NCI-H2196 treated with DMSO at 0.1 percent for 48 hours (cell line): Measurements from ENCODE around the gene ERRFI1.
"Not testable (repeated sequence)": the region's sequence is repeated elsewhere in the genome, so short reads cannot be mapped to it uniquely, and the experiment has no call there.

Source experiments
- DNase-seq: peaks from one replicate; lab custom pipeline; 2025; ENCODE audit not compliant: unreplicated experiment; lab: John Stamatoyannopoulos, UW

The ERRFI1 gene, protein sequence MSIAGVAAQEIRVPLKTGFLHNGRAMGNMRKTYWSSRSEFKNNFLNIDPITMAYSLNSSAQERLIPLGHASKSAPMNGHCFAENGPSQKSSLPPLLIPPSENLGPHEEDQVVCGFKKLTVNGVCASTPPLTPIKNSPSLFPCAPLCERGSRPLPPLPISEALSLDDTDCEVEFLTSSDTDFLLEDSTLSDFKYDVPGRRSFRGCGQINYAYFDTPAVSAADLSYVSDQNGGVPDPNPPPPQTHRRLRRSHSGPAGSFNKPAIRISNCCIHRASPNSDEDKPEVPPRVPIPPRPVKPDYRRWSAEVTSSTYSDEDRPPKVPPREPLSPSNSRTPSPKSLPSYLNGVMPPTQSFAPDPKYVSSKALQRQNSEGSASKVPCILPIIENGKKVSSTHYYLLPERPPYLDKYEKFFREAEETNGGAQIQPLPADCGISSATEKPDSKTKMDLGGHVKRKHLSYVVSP

DNA sequence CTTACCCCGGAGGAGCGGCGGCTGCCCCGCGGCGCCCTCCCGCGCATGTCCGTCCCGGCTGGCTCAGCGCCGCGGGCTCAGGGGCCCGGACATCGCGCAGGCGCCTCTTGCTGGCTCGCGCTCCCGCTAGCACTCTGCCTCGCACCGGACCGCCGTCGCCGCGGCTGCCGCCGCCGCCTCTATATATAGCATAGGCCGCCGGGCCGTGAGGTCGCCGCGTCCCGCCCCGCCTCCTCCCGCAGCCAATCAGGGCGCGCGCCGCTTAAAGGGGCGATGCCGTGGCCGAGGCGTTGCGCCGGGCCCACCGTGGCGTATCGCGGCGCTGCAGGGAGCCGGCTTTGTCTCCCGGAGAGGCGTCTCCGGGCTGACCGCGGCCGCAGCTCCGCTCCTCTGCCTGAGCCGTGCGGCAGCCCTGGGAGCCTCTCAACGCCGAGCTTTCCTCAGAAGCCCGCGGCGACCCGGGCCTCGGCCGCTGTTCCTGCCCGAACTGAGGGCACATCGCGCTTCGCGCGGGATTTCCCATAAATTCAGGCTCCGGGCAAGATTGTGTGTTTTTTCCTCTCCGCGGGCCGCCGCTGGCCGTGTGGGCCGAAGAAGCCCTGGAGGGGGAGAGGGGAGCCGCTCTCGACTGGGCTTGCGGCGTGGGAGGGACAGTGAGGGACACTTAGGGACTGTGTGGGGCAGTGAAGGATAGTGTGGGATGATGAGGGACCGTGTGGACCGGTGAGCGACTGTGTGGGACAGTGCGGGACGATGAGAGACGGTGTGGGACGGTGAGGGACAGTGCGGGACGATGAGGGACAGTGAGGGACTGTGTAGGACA lies at the start of gene ERRFI1:
ERRFI1 (minus strand) TSS at position 157 of the 823 bp plus-strand sequence. CDS start 10,690 bp downstream, outside the sequence.
- DNase-seq, result peak; percentile 87

DNA sequence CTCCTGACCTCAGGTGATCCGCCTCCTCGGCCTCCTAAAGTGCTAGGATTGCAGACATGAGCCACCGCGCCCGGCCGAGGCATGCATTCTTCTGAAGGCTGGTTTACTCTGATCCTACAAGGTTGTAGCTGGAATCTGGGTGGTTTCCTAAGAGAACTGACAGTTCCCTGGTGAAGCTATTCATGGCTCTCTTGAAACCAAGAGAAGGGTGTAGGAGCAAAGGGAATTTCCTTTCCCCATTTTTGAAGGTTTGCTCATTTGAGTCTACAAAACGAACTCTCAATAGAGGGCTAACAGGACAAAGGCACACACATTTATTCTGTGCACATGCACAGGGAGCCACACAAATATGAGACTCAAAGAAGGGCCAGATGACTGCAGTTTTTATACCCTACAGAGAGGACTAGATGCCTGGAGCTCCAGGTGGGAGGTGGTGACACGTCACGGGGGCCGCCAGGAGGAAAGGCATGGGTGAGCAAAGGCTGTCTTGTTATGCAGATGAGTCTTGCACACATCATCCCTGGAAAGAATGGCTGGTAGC lies 49.5 kb upstream of the ERRFI1 start:
- DNase-seq, result no peak

DNA sequence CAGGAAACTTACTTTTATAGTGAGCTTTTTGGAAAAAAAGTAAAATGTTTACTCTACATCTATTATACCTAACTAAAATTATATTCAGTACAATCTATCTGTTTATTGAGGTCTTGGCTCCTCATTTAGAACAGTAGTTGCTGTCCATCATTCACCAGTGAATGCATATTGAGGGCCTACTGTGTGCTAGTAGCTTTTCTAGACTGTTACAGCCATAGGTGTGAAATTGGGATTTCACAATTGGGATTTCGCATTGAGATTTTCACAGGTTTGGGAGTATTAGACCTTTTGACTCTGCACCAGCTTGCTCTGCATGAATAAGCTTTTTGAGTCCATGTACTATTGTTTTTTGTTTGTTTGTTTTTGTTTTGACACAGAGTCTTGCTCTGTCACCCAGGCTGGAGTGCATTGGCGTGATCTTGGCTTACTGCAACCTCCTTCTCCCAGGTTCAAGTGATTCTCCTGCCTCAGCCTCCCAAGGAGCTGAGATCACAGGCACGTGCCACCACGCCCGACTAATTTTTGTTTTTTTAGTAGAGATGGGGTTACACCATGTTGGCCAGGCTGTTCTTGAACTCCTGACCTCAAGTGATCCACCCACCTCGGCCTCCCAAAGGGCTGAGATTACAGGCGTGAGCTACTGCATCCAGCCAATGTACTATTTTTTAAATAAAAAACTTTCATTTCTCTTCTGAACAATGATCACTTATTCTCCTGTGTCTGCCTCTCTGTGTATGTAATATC lies 47.2 kb upstream of the ERRFI1 start:
- DNase-seq, result no peak

DNA sequence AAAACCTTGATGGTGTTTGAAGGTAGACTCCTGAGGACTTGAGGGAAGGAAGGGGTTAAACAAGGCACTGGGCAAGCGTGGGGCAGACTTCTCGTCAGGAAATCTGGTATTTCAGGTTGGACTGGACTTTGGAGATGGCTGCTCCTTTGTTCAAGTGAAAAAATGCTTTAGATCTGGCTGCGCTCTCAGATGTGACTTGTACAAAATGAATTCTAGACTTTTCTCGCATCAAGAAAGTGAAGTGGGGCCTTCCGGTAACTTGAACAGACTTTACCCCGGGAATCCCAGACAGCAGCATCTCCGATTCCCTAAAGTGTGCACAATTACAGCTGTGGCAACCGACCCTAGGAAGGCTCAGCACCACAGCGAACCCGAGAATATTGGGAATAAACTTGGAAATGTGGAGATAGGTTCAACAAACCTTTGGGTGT lies 44.3 kb upstream of the ERRFI1 start:
- peak; percentile 22 for DNase-seq

DNA sequence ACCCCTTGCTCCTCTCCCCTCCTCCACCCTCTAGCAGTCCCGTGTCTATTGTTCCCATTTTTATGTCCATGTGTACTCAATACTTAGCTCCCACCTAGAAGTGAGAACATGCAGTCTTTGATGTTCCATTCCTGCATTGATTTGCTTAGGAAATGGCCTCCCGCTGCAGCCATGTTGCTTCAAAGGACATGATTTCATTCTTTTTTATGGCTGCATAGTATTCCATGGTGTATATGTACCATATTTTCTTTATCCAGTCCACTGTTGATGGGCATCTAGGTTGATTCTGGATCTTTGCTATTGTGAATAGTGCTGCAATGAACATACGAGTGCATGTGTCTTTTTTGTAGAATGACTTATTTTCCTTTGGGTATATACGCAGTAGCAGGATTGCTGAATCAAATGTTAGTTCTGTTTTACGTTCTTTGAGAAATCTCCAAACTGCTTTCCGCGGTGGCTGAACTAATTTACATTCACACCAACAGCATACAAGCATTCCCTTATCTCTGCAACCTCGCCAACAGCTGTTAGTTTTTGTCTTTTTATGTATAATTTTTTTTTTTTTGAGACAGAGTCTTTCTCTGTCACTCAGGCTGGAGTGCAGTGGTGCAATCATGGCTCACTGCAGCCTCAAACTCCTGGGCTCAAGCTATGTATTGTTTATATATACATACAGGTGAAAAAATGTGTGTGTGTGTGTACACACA lies 43.7 kb upstream of the ERRFI1 start:
- DNase-seq, result not testable (repeated sequence)

DNA sequence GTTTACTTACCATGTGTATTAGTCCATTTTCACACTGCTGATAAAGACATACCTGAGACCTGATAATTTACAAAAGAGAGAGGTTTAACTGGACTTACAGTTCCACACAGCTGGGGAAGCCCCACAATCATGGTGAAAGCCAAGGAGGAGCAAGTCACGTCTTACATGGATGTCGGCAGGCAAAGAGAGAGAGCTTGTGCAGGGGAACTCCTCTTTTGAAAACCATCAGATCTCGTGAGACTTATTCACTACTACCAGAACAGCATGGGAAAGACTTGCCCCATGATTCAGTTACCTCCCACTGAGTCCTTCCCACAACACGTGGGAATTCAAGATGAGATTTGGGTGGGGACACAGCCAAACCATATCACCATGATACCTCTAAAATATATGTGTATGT lies 39.3 kb upstream of the ERRFI1 start:
- DNase-seq, result no peak

DNA sequence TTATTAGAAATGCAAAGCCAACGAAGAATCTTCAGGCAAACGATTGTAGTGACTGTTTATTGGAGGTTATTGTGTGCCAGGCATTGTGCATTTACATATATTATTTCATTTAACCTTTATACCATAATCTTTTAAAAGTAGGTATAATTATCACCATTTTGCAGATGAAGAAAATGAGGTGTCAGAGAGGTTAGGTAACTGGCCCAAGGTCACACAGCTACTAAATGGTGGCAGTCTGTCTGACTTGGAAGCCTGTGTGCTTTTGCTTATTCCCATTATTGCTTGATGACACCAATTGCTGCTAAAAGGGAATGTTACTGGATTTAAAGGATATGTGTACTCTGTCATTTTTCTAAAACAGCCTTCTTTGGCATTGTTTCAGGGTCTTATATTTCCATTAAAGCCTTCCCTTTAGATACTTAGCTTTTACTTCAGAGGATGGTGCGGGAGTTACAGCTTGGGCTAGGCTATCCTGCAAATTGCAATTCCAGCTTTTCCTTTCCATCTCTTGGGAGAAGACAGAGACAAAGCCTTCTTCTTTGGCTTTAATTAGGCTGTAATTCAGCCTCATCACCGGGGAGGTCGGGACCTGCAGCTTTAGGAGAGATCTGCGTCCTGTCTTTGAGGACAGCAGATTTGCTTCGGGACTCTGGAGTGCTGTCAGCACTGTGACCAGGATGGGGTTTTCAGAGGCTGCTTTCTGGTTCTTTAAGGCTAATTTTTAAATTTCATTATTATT lies 37.4 kb upstream of the ERRFI1 start:
- no peak for DNase-seq

DNA sequence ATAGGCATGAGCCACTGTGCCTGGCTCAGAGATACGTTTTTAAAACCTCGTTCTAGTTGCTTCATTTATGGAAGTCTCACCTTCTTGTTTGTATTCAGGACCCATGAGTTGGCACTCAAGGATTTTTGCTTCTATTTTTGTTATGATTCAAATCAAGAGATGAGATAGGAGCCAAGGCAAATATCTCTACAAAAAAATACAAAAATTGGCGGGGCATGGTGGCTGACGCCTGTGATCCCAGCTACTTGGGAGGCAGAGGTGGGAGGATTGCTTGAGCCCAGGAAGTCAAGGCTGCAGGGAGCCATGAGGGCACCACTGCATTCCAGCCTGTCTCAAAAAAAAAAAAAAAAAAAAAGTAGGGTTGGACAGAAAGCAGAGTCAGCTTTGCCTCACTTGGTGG lies 36.8 kb upstream of the ERRFI1 start:
- no peak for DNase-seq

DNA sequence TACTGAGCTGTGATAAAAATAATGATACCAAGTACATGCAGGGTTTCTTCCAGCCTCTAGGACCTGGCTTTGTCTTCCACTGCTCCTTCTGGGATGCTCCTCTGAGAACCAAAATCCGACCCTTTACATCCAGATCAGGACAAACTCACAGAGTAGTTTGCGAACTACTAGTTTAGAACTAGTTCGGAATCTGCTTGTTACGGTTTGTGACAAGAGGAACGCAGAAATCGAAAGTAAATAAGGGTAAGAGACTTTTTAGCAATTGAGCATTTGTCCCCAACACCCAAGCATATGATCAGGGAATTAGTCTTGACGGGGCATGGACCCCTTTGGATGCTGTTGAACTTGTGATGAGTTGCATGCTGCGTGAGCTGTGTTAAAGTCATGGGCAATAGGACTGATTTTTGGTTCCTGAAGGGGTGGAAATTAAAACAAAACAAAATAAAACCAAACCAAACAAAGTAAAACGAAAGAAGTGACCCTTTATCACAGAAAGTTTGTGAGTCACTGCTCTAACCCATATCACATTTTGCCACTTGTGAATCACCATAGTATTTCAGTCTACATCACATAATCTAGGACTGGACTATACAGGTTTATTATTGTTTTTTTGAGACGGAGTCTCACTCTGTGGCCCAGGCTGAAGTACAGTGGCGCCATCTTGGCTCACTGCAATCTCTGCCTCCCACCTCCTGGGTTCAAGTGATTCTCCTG lies 35.7 kb upstream of the ERRFI1 start:
- DNase-seq, result no peak

DNA sequence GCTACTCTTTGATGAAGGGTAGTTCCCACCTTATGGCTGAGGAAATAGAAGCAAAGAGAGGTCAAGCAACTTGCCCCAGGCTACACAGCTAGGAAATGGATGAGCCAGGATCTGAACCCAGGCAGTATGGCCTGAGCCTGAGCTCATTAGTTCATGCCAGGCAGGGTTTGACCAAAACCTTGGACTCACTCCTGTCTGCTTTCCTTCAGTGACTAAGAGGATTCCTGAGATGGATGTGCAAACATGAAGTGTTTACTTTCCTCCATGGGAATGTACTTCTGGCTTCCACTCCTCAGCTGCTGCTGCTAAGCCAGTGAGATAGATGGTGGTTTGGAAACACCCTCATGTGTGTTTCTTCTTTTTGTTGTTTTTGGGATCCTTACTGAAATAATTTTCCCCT lies 35.1 kb upstream of the ERRFI1 start:
- no peak for DNase-seq

DNA sequence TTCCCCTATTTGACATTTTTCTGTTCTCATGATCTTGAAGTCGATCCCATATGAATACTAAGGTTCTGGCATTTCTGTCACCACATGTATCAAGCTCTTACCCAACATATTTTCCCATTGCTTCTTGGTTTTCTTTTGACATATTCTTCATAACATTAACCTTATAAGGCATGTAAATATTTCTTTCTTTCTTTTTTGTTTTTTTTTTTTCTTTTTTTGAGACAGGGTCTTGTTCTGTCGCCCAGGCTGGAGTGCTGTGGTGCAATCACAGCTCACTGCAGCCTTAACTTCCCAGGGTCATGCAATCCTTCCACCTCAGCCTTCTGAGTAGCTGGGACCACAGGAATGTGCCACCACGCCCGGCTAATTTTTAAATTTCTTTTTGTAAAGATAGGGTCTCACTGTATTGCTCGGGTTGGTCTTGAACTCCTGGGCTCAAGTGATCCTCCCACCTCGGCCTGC lies 33.1 kb upstream of the ERRFI1 start:
- no peak for DNase-seq

DNA sequence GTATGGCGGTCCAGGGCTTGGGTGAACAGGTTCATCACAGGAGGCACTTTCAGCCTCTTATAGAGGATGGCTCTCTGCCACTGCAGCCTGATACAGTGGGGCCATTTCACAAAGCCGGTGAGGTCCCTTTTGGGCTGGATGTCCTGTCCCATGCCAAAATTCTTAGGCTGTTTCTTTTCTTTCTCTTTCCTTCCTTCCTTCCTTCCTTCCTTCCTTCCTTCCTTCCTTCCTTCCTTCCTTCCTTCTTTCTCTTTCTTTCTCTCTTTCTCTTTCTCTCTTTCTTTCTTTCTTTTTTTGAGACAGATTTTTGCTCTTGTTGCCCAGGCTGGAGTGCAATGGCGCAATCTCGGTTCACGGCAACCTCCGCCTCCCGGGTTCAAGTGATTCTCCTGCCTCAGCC lies 31.7 kb upstream of the ERRFI1 start:
- DNase-seq, result not testable (repeated sequence)

DNA sequence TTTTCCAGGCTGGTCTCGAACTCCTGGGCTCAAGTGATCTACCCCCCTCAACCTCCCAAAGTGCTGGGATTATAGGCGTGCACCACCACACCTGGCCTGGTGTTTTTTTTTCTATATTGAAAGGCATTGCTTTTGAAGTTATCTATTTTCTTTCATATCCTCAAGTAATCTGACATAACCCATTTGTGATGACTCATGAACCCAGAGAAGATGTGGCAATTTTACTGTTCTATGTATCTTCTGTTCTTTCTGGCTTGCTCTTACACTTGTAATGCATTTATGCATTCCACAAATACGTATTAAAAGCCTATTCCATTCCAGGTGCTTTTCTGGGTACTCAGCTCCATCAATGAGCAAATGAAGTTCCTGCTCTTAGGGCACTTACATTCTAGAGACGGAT lies 29.9 kb upstream of the ERRFI1 start:
- DNase-seq, result no peak

DNA sequence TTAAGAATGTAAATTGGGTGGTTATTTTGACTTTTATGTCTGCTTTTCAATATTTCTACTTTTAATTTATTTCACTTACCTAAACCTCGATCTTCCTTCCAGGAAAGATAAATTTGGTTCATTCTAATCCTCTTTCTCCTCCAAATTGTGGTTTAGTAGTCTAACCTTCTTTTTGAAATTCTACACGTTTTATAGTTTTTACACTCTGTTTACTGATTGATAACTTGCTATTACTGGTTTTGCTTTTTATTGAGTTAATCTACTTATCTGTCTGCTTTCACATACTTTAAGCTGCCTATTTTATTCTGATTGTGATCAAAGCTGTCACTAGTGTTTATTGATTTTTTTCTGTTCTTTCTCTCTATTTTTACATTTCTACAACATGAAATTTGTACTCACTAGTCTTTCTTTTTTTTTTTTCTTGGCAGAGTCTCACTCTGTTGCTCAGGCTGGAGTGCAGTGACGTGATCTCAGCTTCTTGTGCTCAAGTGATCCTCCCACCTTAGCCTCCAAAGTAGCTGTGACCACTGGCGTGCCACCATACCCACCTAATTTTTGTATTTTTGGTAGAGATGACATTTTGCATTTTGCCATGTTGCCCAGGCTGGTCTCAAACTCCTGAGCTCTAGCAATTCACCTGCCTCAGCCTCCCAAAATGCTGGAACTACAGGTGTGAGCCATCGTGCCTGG lies 27.9 kb upstream of the ERRFI1 start:
- DNase-seq, result no peak

DNA sequence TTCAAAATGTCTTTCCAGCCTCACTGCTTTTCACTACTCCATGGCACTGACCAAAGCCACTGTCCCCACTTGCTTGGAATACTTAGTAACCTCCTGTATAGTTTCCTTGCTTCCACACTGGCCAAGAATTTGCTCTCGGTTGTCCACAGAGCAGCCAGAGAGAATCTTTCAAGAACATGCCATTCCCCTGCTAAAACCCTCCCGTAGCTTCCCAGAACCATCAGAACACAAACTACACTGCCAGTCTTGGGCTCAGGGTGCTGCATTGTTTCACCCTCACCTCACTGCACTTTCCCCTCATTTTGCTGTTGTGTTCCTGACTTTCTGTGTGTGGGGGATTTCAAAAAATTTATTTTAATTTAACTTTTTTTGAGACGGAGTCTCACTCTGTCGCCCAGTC lies 25.5 kb upstream of the ERRFI1 start:
- DNase-seq, result no peak

DNA sequence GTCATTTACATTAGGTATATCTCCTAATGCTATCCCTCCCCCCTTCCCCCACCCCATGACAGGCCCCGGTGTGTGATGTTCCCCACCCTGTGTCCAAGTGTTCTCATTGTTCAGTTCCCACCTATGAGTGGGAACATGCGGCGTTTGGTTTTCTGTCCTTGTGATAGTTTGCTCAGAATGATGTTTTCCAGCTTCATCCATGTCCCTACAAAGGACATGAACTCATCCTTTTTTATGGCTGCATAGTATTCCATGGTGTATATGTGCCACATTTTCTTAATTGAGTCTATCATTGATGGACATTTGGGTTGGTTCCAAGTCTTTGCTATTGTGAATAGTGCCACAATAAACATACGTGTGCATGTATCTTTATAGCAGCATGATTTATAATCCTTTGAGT lies 23.1 kb upstream of the ERRFI1 start:
- DNase-seq, result not testable (repeated sequence)

DNA sequence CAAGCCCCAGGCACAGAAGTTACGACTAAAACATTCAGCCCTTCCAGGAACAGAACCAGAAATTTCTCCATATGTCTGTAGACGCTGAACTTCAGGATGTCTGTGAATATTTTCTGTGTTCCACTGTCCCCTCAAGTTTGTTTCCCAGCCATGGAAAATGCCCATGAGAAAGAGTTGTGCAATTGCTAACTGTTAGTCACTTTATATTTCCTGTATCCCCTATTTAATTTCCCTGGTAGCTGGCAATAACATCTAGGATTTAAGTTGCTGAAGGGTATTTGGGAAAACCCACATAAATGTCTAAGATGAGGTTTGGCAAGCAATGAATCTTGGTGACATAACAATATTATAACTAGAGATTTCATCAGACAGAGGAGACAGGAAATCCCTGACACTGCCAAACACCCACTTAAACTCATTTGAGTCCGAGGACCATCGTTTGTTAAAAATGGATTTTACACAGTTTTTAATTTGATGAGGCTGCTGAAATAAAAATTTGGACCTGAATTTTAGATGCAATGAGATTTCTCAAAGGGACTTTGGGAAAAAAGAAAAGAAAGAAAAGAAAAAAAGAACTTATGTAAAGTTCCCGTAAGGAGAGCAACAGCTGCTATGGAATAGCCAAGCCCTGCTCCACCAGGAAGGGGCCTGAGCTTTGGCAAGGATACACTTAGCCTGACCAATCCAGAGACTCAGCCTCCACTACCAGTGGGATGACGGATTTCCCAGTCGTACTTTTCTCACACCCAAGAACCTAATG lies 21.8 kb upstream of the ERRFI1 start:
- no peak for DNase-seq

DNA sequence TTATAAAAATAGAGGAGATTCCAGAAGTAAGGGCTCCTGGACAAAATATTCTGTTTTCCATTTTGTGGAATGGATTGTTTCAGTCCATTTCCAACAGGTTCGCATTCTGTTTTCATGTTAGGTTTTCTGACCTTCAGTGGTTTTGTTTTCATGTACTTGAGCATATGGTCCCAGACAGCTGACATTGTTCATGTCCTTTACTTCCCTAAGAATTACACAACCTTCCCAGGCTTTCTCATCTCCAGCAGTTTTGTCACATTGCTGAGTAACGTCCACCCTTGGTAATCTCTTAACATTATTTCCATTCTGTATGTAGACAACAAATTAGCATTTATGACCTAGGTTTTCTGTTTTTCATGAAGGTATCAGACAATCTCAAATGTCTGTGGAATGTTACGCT lies 21.0 kb upstream of the ERRFI1 start:
- no peak for DNase-seq
